T follicular helper cell (primary cell): ENCODE measurements around the gene ZDHHC20.

Experiments used
- DNase-seq: peaks from one replicate; pipeline ENCODE4 v3.0.0-alpha.2; 2020; ENCODE audit warnings: low read depth

Gene ZDHHC20

GRCh38 chr13:21326155-21327031 lies 132.7 kb downstream of the ZDHHC20 start:
- DNase-seq, result no peak

DNA sequence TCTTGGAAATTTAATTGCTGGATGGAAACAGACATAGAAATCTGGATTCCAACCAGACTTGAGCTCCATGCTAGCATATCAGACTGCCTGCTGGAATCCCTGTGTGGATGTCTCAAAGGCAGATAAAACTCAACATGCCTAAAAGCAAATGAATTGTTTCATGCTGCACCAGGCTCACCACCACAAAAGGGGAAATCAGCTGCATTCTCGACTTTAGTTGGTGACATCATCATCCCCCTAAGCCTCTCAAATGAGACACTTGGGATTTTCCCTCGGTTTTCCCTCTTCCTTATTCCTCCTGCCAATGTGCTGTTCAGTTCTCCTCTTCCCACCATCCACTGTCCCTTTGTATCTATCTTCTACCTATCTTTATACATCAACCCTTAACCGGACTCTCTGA lies 134.3 kb downstream of the ZDHHC20 start:
- DNase-seq, result no peak

- DNase-seq, result no peak
These were observed 136.1 kb downstream of the ZDHHC20 start for GRCh38 chr13:21322988-21323387.
